Breast epithelium (tissue), 4 donors: ENCODE results near the gene AFG1L. TPM values are rescaled to one million over a fixed set of nuclear protein-coding genes. Genes with fewer than 3 reads are reported as not detected.

Experiments used
- DNase-seq, 2 donors: peaks; one replicate each; pipeline ENCODE4 v3.0.0-alpha.2; 2019; ENCODE audit warnings: low spot score in 2 of 2
- H3K27ac ChIP-seq, 2 donors: fragments of 200-600 bp; sonication (generic) in 1 of 2; one replicate each; pipeline ENCODE4 v1.5.1; 2016 to 2019; ENCODE audit warnings: mild to moderate bottlenecking in 1 of 2
- H3K27me3 ChIP-seq, 2 donors: fragments of 200-600 bp; sonication (generic) in 1 of 2; one replicate each; pipeline versions ENCODE4 v1.5.1 to v1.6.0; 2017 to 2019; ENCODE audit warnings: control low read depth in 1 of 2, mild to moderate bottlenecking in 1 of 2
- H3K36me3 ChIP-seq: fragments of 200-600 bp; one replicate; pipeline ENCODE4 v1.5.1; 2019
- H3K4me1 ChIP-seq, 2 donors: fragments of 200-600 bp; sonication (generic); one replicate each; pipeline ENCODE4 v1.5.1; 2016 to 2019; ENCODE audit warnings: control low read depth in 1 of 2
- H3K4me3 ChIP-seq, 3 donors: fragments of 200-600 bp; sonication (generic); 1 replicate in 2 of 3; 2 replicates in 1 of 3; pipeline ENCODE4 v1.5.1; 2016 to 2019; ENCODE audit warnings: mild to moderate bottlenecking in 3 of 3, moderate library complexity in 2 of 3
- H3K9me3 ChIP-seq, 2 donors: fragments of 200-600 bp; sonication (generic) in 1 of 2; one replicate each; pipeline ENCODE4 v1.5.1; 2016 to 2019; ENCODE audit warnings: control low read depth in 1 of 2
- POLR2A ChIP-seq: fragments of 450-650 bp; IDR thresholded peaks from one replicate; pipeline ENCODE4 v1.6.1; 2016; ENCODE audit warnings: antibody characterized with exemption, mild to moderate bottlenecking, moderate library complexity
- POLR2AphosphoS5 ChIP-seq, 3 donors: sonication (generic); formaldehyde crosslinking; IDR thresholded peaks; one replicate each; pipeline ENCODE4 v1.6.1; 2017; ENCODE audit warnings: antibody characterized with exemption in 3 of 3
- intact Hi-C: fragments of 100-400 bp; cut with DNase I; formaldehyde crosslinking; loops from one replicate; pipeline ENCODE4 v1.15.1; 2023; ENCODE audit warnings: low total_unique reads
- total RNA-seq, 3 donors: library from RNA; depleted of rRNA; stranded (reverse); fragments of >200 nt; gene quantifications; one replicate each; pipeline ENCODE4 v1.1.0, GENCODE V29; 2016
- TF ChIP-seq, protein P1 (sequence below), 3 donors: fragments of 450-650 bp; IDR thresholded peaks; one replicate each; pipeline ENCODE4 v1.5.1; 2016 to 2017; ENCODE audit warnings: antibody characterized with exemption in 3 of 3, mild to moderate bottlenecking in 3 of 3, moderate library complexity in 3 of 3

AFG1L gene
- total RNA-seq, 3 donors from 2014 or later, result 2.3 to 5.6 (median 4.0) TPM

DNA sequence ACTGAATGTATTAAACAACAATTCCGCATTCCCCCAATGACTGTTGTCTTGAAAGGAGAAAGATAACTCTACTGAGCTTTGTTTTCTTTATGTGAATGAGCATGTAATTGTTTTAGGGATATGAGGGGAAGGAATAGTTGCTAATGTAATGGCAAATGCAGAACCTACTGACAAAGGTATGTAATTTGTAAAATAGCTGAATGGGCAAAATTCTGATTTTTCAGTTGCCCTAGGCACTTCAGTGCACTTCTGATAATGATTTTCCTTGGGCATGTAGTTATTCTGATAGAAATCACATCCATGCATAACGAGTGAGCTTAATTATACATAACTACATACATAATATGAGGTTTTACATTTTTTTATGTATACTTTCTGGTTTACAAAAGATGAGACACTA lies 212.5 kb downstream of the AFG1L start:
- intact Hi-C loops, result no loop called here
- Histone ChIP-seq H3K36me3 (no peaks in the 10 kb centered on the region), H3K4me3 (no peak overlapping the region), H3K27ac (no peak overlapping the region), H3K9me3 (no peaks in the 10 kb centered on the region), H3K27me3 (no peaks in the 10 kb centered on the region), H3K4me1 (no peaks in the 10 kb centered on the region)
- TF ChIP-seq POLR2AphosphoS5 (IDR thresholded peaks at IDR 0.05), result no peak
- TF ChIP-seq, protein P1, sequence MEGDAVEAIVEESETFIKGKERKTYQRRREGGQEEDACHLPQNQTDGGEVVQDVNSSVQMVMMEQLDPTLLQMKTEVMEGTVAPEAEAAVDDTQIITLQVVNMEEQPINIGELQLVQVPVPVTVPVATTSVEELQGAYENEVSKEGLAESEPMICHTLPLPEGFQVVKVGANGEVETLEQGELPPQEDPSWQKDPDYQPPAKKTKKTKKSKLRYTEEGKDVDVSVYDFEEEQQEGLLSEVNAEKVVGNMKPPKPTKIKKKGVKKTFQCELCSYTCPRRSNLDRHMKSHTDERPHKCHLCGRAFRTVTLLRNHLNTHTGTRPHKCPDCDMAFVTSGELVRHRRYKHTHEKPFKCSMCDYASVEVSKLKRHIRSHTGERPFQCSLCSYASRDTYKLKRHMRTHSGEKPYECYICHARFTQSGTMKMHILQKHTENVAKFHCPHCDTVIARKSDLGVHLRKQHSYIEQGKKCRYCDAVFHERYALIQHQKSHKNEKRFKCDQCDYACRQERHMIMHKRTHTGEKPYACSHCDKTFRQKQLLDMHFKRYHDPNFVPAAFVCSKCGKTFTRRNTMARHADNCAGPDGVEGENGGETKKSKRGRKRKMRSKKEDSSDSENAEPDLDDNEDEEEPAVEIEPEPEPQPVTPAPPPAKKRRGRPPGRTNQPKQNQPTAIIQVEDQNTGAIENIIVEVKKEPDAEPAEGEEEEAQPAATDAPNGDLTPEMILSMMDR (IDR thresholded peaks at IDR 0.05), result no peak
- no peak for TF ChIP-seq POLR2A
- DNase-seq, result no peak

DNA sequence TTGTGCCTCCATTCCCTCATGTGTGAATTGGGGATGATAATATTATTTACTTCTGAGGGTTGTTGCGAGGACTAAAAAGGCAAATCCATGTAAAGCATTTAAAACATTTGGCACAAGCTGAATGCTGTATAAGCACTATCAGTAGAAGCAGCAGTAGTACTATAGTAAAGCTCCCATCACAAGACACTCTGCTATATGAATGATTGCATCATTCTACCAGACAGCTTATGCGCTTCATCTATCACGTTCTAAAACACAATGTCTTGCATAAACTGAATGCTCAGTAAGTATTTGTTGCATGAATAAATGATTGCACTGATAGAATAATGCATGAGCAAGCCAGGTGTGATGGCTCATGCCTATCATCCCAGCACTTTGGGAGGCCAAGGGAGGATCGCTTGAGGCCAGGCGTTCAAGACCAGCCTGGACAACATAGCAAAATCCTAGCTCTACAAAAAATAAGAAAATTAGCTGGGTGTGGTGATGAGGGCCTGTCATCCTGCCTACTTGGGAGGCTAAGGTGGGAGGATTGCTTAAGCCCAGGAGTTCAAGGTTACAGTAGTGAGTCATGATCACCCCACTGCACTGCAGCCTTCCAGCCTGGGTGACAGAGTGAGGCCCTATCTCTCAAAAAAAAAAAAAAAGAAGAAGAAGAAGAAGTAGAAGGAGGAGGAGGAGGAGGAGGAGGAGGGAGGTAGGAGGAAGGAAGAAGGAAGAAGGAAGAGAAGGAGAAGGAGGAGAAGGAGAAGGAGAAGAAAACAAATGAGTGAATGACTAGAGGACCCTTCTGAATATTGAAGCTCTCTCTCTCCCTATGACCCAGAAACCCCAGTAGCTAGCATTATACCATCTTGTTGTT lies 215.8 kb downstream of the AFG1L start:
- H3K36me3 ChIP-seq, result no peaks in the 10 kb centered on the region
- no peaks in the 10 kb centered on the region for H3K9me3 ChIP-seq
- no peak for DNase-seq
- TF ChIP-seq POLR2AphosphoS5 (IDR thresholded peaks at IDR 0.05) (no peak), POLR2A (no peak)
- TF ChIP-seq, protein P1 (IDR thresholded peaks at IDR 0.05), result no peak
- intact Hi-C loops, result no loop called here
- H3K4me3 ChIP-seq, result no peak overlapping the region
- no peaks in the 10 kb centered on the region for H3K27me3 ChIP-seq
- H3K4me1 ChIP-seq, result no peaks in the 10 kb centered on the region
- no peak overlapping the region for H3K27ac ChIP-seq

DNA sequence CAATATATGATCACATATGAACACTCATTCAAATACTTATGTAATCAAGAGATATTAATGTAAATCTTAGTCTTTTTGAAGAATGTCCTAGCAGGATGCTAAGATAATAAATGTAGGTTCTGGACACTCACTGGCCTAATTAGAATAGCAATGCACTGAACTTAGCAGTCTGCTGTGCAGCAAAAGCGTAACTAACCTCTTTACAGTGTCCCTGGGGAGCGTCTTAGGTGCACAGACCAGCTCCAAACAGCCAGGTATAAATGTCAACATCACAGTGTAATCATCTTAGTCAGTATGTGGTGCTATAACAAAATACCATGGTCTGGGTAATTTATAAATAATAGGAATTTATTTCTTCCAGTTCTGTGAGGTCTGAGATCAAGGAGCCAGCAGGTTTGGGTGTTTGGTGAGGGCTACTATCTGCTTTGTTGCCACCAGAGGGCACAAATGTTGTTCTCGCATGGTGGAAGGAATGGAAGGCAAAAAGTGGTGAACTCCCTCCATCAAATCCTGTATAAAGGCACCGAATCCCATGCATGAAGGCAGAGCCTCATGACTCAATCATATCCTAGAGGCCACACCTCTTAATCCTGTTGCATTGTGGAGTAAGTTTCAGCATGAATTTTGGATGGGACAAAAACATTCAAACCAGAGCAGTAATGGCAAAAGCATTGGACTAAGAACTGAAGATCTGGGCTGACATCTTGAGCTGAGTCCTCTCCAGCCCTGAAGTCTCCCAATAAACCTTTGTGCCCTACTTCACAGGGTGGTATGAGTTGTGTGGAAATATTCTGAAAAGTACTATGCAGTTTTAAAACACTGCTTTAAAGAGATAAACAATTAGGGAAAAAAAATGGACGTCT lies 224.1 kb downstream of the AFG1L start:
- TF ChIP-seq POLR2AphosphoS5 (IDR thresholded peaks at IDR 0.05) (no peak), POLR2A (no peak)
- TF ChIP-seq, protein P1 (IDR thresholded peaks at IDR 0.05), result peak in 1 of 3 donors; percentile 8
- intact Hi-C loops, result no loop called here
- Histone ChIP-seq H3K4me1 (no peaks in the 10 kb centered on the region), H3K36me3 (no peaks in the 10 kb centered on the region), H3K27ac (no peak overlapping the region), H3K27me3 (no peaks in the 10 kb centered on the region), H3K4me3 (no peak overlapping the region), H3K9me3 (no peaks in the 10 kb centered on the region)
- no peak for DNase-seq

DNA sequence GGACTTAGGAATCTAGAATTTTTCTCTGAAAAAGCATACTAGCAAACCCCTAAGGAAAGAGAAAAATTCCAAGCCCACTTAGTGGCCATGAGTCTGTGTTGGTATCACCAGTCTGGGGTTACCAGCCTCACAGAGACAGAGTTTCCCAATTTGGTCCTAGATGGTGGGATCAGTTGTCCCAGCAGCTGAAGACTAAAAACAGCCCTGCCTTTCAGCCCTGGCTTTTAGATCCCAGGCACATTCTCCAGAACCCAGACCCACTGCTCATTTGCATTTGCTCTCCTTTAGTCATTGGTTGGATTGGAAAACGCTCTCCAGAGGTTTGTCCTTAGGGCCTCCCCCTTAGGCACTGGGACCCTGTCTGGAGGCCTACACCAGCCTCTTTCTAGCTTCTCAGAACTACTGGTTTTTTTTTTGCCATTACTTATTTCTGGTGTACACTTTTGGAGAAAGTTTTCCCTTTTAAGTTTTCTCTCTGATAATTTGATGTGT lies 226.8 kb downstream of the AFG1L start:
- no peaks in the 10 kb centered on the region for H3K36me3 ChIP-seq
- H3K9me3 ChIP-seq, result no peaks in the 10 kb centered on the region
- DNase-seq, result no peak
- no peak overlapping the region for H3K4me3 ChIP-seq
- no peak overlapping the region for H3K27ac ChIP-seq
- TF ChIP-seq POLR2A, result no peak
- TF ChIP-seq POLR2AphosphoS5 (IDR thresholded peaks at IDR 0.05), result no peak
- TF ChIP-seq, protein P1 (IDR thresholded peaks at IDR 0.05), result no peak
- intact Hi-C loops, result no loop called here
- H3K4me1 ChIP-seq, result no peaks in the 10 kb centered on the region
- no peaks in the 10 kb centered on the region for H3K27me3 ChIP-seq
